Mucosa of stomach (tissue), 1 donor: ENCODE measurements around the gene ERICH2.
"Not testable (repeated sequence)": the region's sequence is repeated elsewhere in the genome, so short reads cannot be mapped to it uniquely, and the experiment has no call there.

Experiments used
- H3K27me3 ChIP-seq: one replicate; pipeline ENCODE4 v1.7.0; 2013; ENCODE audit warnings: mild to moderate bottlenecking, low read length; ENCODE audit not compliant: control insufficient read depth, insufficient read depth
- H3K36me3 ChIP-seq: one replicate; pipeline ENCODE4 v1.7.0; 2013; ENCODE audit warnings: low read length; ENCODE audit not compliant: control insufficient read depth, insufficient read depth
- H3K4me1 ChIP-seq: one replicate; pipeline ENCODE4 v1.7.0; 2013; ENCODE audit warnings: mild to moderate bottlenecking, low read length; ENCODE audit not compliant: control insufficient read depth, insufficient read depth
- H3K4me3 ChIP-seq: one replicate; pipeline ENCODE4 v1.7.0; 2013; ENCODE audit warnings: low read length
- H3K9ac ChIP-seq: one replicate; pipeline ENCODE4 v1.7.0; 2013; ENCODE audit warnings: mild to moderate bottlenecking, low read length, moderate library complexity
- H3K9me3 ChIP-seq: one replicate; pipeline ENCODE4 v1.7.0; 2013; ENCODE audit warnings: mild to moderate bottlenecking, low read length, moderate library complexity; ENCODE audit not compliant: control insufficient read depth
- donor health status: Pancreatic carcinoma.

The ERICH2 gene

GRCh38 chr2:170770008-170770605, at the start of gene ERICH2:
Gene ERICH2, plus strand, starts transcription at chr2:170770378. Its CDS starts 304 bp downstream, at chr2:170770682.
- Histone ChIP-seq H3K27me3 (no peaks in the 10 kb centered on the region), H3K4me3 (peak within 1 kb of the TSS; percentile 96), H3K9me3 (no peaks in the 10 kb centered on the region), H3K36me3 (no peaks in the 10 kb centered on the region), H3K4me1 (no peaks in the 10 kb centered on the region), H3K9ac (peak within 1 kb of the TSS; percentile 89)

DNA sequence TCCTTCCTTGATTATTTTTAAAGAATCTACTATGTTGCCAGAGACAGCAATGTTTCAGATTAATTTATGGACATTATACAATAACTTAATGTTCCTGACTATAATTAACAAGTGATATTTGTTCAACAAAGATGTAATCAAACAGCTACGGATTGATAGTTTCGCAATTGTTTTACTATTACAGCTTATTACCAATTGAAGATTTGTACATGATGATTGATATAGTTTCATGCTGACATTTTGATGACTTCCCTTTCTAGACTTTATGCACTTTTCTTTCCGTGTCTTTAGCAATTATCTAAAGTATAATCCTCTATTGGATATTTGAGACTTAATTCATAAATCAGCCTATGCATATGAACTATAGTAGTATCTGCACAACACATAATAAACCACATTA, 48.5 kb upstream of the ERICH2 start:
- H3K9me3 ChIP-seq = no peaks in the 10 kb centered on the region
- H3K4me3 ChIP-seq = no peak overlapping the region
- H3K4me1 ChIP-seq = peaks cover 8% of the 10 kb centered on the region
- H3K9ac ChIP-seq = no peak overlapping the region
- no peaks in the 10 kb centered on the region for H3K36me3 ChIP-seq
- peaks cover 17% of the 10 kb centered on the region for H3K27me3 ChIP-seq

- peaks cover 2% of the 10 kb centered on the region for H3K4me1 ChIP-seq
- no peak overlapping the region for H3K4me3 ChIP-seq
- H3K27me3 ChIP-seq = peaks cover 11% of the 10 kb centered on the region
- no peaks in the 10 kb centered on the region for H3K36me3 ChIP-seq
- no peaks in the 10 kb centered on the region for H3K9me3 ChIP-seq
- no peak overlapping the region for H3K9ac ChIP-seq
These were observed 47.9 kb upstream of the ERICH2 start for GRCh38 chr2:170722301-170722700.

DNA sequence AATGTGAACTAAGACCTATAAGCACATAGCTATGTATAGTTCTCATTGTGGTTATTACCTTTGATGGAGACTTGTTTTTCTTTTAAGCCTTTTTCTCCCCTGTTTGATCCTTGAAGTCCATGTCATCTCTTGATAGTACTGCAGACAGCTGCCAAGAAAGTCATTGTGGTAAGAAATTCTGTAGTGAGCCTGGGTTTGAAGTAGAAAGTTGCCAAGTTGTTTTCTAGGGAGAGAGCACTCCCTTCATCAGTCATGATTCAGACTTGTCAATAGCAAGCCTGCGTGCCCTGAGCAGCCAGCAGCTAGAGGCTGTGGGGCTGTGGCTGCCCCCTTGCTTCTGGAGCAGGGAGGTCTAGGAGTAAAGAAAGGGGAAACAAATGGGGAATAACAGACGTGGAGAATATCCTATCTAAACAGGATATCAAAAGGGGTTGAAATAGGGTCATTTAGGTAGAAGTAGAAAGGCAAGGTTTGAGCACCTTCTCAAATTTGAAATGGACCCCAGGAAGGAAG, 46.7 kb upstream of the ERICH2 start:
- Histone ChIP-seq H3K4me1 (no peaks in the 10 kb centered on the region), H3K9ac (no peak overlapping the region), H3K4me3 (no peak overlapping the region), H3K27me3 (no peaks in the 10 kb centered on the region), H3K36me3 (no peaks in the 10 kb centered on the region), H3K9me3 (no peaks in the 10 kb centered on the region)

- peaks cover 11% of the 10 kb centered on the region for H3K4me1 ChIP-seq
- H3K4me3 ChIP-seq = no peak overlapping the region
- H3K27me3 ChIP-seq = no peaks in the 10 kb centered on the region
- H3K36me3 ChIP-seq = no peaks in the 10 kb centered on the region
- H3K9me3 ChIP-seq = no peaks in the 10 kb centered on the region
- H3K9ac ChIP-seq = no peak overlapping the region
These were observed 36.2 kb upstream of the ERICH2 start for GRCh38 chr2:170733798-170734600.

DNA sequence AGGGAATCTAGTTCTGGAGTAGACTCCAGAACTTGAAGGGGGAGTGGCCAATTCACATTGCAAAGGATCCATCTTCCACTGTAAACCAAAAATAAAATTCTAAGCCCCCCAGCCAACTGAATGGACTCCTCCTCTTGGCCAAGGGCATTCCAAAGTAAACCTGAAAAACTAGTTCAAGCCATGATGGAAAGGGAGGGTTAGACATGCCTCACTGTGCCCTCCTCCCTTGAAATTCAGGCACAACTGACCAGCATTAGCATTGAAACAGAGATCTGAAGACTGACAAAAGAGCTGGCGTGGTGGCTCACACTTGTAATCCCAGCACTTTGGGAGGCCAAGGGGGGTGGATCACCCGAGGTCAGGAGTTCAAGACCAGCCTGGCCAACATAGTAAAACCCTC, 35.6 kb upstream of the ERICH2 start:
- H3K9ac ChIP-seq, H3K9me3 ChIP-seq, H3K27me3 ChIP-seq, H3K4me3 ChIP-seq, H3K36me3 ChIP-seq: not testable (repeated sequence)
- peaks cover 17% of the 10 kb centered on the region for H3K4me1 ChIP-seq

DNA sequence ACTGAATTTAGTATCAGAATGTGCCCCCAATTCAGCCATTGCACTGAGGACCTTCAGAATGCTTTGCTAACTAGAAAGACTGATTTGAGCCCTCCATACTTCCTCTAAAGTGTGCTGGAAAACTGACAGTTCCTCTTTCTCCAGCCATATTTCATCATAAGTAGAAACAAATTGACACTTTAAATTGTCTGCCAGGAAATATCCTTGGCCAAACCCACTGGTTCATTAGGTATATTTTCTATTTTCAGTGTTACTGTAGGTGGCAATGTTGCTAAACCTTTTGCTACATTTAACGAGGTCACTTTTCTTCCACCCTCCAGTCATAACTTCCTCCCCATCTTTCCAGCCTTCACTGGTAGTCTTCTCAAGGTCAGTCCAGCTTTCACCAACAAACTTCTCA, 33.5 kb upstream of the ERICH2 start:
- Histone ChIP-seq H3K4me1 (peaks cover 19% of the 10 kb centered on the region), H3K9me3 (no peaks in the 10 kb centered on the region), H3K9ac (no peak overlapping the region), H3K36me3 (no peaks in the 10 kb centered on the region), H3K4me3 (no peak overlapping the region), H3K27me3 (no peaks in the 10 kb centered on the region)

DNA sequence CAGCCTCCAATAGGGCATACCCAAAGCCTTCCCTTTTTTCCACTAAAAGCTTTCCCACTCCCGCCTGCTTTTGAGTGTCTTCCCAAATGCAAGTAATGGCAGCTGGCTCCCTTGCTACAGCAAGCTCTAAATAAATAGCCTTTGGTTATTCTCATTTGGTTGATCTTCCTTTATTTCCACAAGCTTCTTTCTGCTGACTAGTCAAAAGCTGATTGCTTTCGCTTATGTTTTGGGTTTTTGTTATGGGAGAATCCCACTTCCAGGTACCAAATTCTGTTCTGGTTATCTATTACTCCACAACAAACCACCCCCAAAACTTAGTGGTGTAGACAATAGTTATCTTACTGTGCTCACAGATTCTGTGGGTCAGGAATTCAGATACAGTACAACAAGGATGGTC, 32.8 kb upstream of the ERICH2 start:
- no peak overlapping the region for H3K9ac ChIP-seq
- no peaks in the 10 kb centered on the region for H3K27me3 ChIP-seq
- no peak overlapping the region for H3K4me3 ChIP-seq
- H3K9me3 ChIP-seq = no peaks in the 10 kb centered on the region
- H3K4me1 ChIP-seq = peaks cover 19% of the 10 kb centered on the region
- H3K36me3 ChIP-seq = no peaks in the 10 kb centered on the region

DNA sequence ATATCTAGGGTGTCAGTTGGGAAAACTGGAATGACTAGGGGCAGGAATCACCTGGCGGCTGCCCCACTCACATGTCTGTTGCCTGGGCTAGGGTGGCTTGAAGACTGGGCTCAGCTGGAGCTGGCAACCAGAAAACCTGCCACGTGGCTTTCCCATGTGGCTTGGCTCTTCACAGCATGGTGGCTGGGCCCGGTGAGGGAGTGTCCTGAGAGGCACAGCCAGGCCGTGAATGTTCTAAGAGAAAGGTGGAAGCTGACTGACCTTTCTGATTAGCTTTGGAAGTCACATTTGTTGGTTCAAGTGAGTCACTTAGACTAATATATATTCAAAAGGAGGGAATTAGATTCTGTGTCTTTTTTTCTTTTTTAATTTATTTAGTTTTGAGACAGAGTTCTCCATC, 32.4 kb upstream of the ERICH2 start:
- Histone ChIP-seq H3K36me3 (no peaks in the 10 kb centered on the region), H3K27me3 (no peaks in the 10 kb centered on the region), H3K4me3 (no peak overlapping the region), H3K4me1 (peaks cover 19% of the 10 kb centered on the region), H3K9me3 (no peaks in the 10 kb centered on the region), H3K9ac (no peak overlapping the region)

DNA sequence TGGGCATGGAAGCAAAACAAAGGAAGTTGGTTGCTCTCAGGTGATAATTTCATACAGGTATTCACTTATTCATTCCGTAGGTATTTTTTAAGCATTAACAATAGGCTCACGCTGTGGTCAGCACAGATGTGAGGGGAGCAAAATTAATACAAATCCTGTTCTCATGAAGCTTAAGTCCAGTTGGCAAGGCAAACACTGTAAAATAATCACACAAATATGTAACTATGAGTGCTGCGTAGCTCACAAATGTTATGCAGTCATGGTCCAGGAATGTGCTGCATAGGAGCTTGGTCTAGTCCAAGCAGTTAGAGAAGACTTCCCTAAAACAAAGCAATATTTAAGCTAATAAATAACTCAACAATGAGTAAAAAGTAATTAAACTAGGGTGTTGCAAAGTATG, 31.1 kb upstream of the ERICH2 start:
- H3K9ac ChIP-seq = no peak overlapping the region
- H3K36me3 ChIP-seq = no peaks in the 10 kb centered on the region
- no peaks in the 10 kb centered on the region for H3K27me3 ChIP-seq
- no peak overlapping the region for H3K4me3 ChIP-seq
- peaks cover 23% of the 10 kb centered on the region for H3K4me1 ChIP-seq
- H3K9me3 ChIP-seq = no peaks in the 10 kb centered on the region

- Histone ChIP-seq H3K36me3 (no peaks in the 10 kb centered on the region), H3K27me3 (no peaks in the 10 kb centered on the region), H3K9me3 (no peaks in the 10 kb centered on the region), H3K4me3 (no peak overlapping the region), H3K9ac (no peak overlapping the region), H3K4me1 (peaks cover 28% of the 10 kb centered on the region)
These were observed 30.6 kb upstream of the ERICH2 start for GRCh38 chr2:170739507-170740046.

- no peak overlapping the region for H3K4me3 ChIP-seq
- H3K36me3 ChIP-seq = no peaks in the 10 kb centered on the region
- no peaks in the 10 kb centered on the region for H3K27me3 ChIP-seq
- no peaks in the 10 kb centered on the region for H3K9me3 ChIP-seq
- peaks cover 32% of the 10 kb centered on the region for H3K4me1 ChIP-seq
- no peak overlapping the region for H3K9ac ChIP-seq
These were observed 29.5 kb upstream of the ERICH2 start for GRCh38 chr2:170740660-170741059.
